Loucy (cell line): ENCODE data around the gene MALT1.

Experiments
- H2AFZ ChIP-seq: fragments of 200-600 bp; sonication (generic); 2 replicates; pipeline ENCODE4 v1.6.0; 2016; ENCODE audit warnings: antibody characterized with exemption, mild to moderate bottlenecking, low read length, moderate library complexity
- H3F3A ChIP-seq: fragments of 200-600 bp; 2 replicates; pipeline ENCODE4 v1.6.0; 2016; ENCODE audit warnings: antibody characterized with exemption, low read depth, mild to moderate bottlenecking
- H3K27me3 ChIP-seq: fragments of 200-600 bp; sonication (generic); 2 replicates; pipeline ENCODE4 v1.6.1; 2014; ENCODE audit warnings: low read length, mild to moderate bottlenecking; ENCODE audit not compliant: insufficient read depth, poor library complexity, severe bottlenecking
- H3K36me3 ChIP-seq: fragments of 200-600 bp; sonication (generic); 2 replicates; pipeline ENCODE4 v1.6.1; 2016; ENCODE audit warnings: low read length; ENCODE audit not compliant: insufficient read depth
- H3K4me1 ChIP-seq: fragments of 200-600 bp; sonication (generic); 2 replicates; pipeline ENCODE4 v1.5.1; 2014; ENCODE audit warnings: low read length, mild to moderate bottlenecking; ENCODE audit not compliant: insufficient read depth, poor library complexity, severe bottlenecking
- H3K4me2 ChIP-seq: fragments of 200-600 bp; sonication (generic); 2 replicates; pipeline ENCODE4 v1.6.0; 2014; ENCODE audit warnings: antibody characterized with exemption, low read length, low read depth, mild to moderate bottlenecking; ENCODE audit not compliant: poor library complexity, severe bottlenecking
- H3K4me3 ChIP-seq: fragments of 200-600 bp; sonication (generic); 2 replicates; pipeline ENCODE4 v1.5.1; 2014; ENCODE audit warnings: low read length, mild to moderate bottlenecking, mixed read lengths; ENCODE audit not compliant: poor library complexity, severe bottlenecking
- H3K79me2 ChIP-seq: fragments of 200-600 bp; sonication (generic); 2 replicates; pipeline ENCODE4 v1.6.1; 2014; ENCODE audit warnings: low read length; ENCODE audit not compliant: insufficient read depth
- H3K9ac ChIP-seq: fragments of 200-600 bp; sonication (generic); 2 replicates; pipeline ENCODE4 v1.6.0; 2014; ENCODE audit warnings: mild to moderate bottlenecking, low read depth, low read length, moderate library complexity; ENCODE audit not compliant: poor library complexity, severe bottlenecking
- H3K9me2 ChIP-seq: fragments of 200-600 bp; sonication (generic); replicated peaks from 2 replicates; pipeline ENCODE4 v1.6.1; 2016; ENCODE audit warnings: low read depth, low read length, mixed read lengths
- H3K9me3 ChIP-seq: fragments of 200-600 bp; sonication (generic); 2 replicates; pipeline ENCODE4 v1.6.1; 2014; ENCODE audit warnings: mild to moderate bottlenecking, antibody characterized with exemption, low read length, low read depth; ENCODE audit not compliant: insufficient read depth
- H4K20me1 ChIP-seq: fragments of 200-600 bp; sonication (generic); 2 replicates; pipeline ENCODE4 v1.6.0; 2014; ENCODE audit warnings: antibody characterized with exemption, low read length, mild to moderate bottlenecking; ENCODE audit not compliant: insufficient read depth, poor library complexity, severe bottlenecking
- CTCF ChIP-seq: fragments of 200-600 bp; sonication (generic); conservative IDR thresholded peaks from 2 replicates; pipeline ENCODE4 v1.5.1; 2014; ENCODE audit warnings: mild to moderate bottlenecking, antibody characterized with exemption, low read length
- EZH2phosphoT487 ChIP-seq: fragments of 200-600 bp; IDR thresholded peaks from 2 replicates; pipeline ENCODE4 v1.6.1; 2018; ENCODE audit warnings: antibody characterized with exemption, mild to moderate bottlenecking, moderate library complexity, borderline replicate concordance

The MALT1 gene

GRCh38 chr18:58676270-58676669 is 5.0 kb downstream of the MALT1 start:
- Histone ChIP-seq H4K20me1 (peaks cover 8% of the 10 kb centered on the region), H3F3A (no peaks in the 10 kb centered on the region), H3K9ac (no peak overlapping the region), H3K79me2 (peaks cover 67% of the 10 kb centered on the region), H3K4me3 (peak overlapping the region; percentile 5), H3K9me2 (no peaks in the 10 kb centered on the region), H3K27me3 (no peaks in the 10 kb centered on the region), H3K4me1 (peaks cover 60% of the 10 kb centered on the region), H3K4me2 (peak overlapping the region; percentile 76), H3K36me3 (no peaks in the 10 kb centered on the region), H2AFZ (no peak overlapping the region), H3K9me3 (no peaks in the 10 kb centered on the region)
- TF ChIP-seq CTCF = no peak
- no peak for TF ChIP-seq EZH2phosphoT487

- Histone ChIP-seq H3K9me3 (no peaks in the 10 kb centered on the region), H3F3A (no peaks in the 10 kb centered on the region), H3K36me3 (peaks cover 29% of the 10 kb centered on the region; the same call in 1 of the 2 replicates), H3K9me2 (no peaks in the 10 kb centered on the region), H2AFZ (no peak overlapping the region), H3K4me3 (no peak overlapping the region), H4K20me1 (no peaks in the 10 kb centered on the region), H3K27me3 (no peaks in the 10 kb centered on the region), H3K4me1 (peaks cover 21% of the 10 kb centered on the region), H3K9ac (no peak overlapping the region), H3K4me2 (no peak overlapping the region), H3K79me2 (peaks cover 30% of the 10 kb centered on the region)
- TF ChIP-seq EZH2phosphoT487 = no peak
- no peak for TF ChIP-seq CTCF
These were observed 11.3 kb downstream of the MALT1 start for GRCh38 chr18:58682429-58683069.

- TF ChIP-seq EZH2phosphoT487 (no peak), CTCF (no peak)
- Histone ChIP-seq H3K4me1 (peaks cover 11% of the 10 kb centered on the region), H3K9me2 (no peaks in the 10 kb centered on the region), H3K79me2 (peaks cover 28% of the 10 kb centered on the region), H3K27me3 (no peaks in the 10 kb centered on the region), H3F3A (no peaks in the 10 kb centered on the region), H3K9me3 (no peaks in the 10 kb centered on the region), H2AFZ (no peak overlapping the region), H3K4me3 (peak overlapping the region; percentile 18), H3K9ac (no peak overlapping the region), H3K4me2 (peak overlapping the region; percentile 55), H3K36me3 (peaks cover 36% of the 10 kb centered on the region; the same call in 1 of the 2 replicates), H4K20me1 (peaks cover 5% of the 10 kb centered on the region)
These were observed 16.6 kb downstream of the MALT1 start for GRCh38 chr18:58687871-58688308.
